HL-60/S4 (cell line): ENCODE results near the gene GDPGP1.

Source experiments
- in situ Hi-C: fragments of 300-500 bp; cut with MboI; formaldehyde crosslinking; loops from 2 replicates; pipeline ENCODE4 v1.14.3; 2022; ENCODE audit warnings: low sequenced_read_pairs

The GDPGP1 gene

GRCh38 chr15:90203473-90203872 is 30.5 kb upstream of the GDPGP1 start:
- in situ Hi-C loops = no loop called here

GRCh38 chr15:90203922-90204321 is 30.1 kb upstream of the GDPGP1 start:
- in situ Hi-C loops = no loop called here

- in situ Hi-C loops = no loop called here
Observed at GRCh38 chr15:90205050-90205848, 28.8 kb upstream of the GDPGP1 start.

GRCh38 chr15:90205886-90206285 is 28.1 kb upstream of the GDPGP1 start:
- in situ Hi-C loops = no loop called here

GRCh38 chr15:90207252-90207651 is 26.8 kb upstream of the GDPGP1 start:
- in situ Hi-C loops = no loop called here

- in situ Hi-C loops = no loop called here
Observed at GRCh38 chr15:90208356-90208755, 25.7 kb upstream of the GDPGP1 start.

- in situ Hi-C loops = no loop called here
Observed at GRCh38 chr15:90209591-90209990, 24.4 kb upstream of the GDPGP1 start.

GRCh38 chr15:90210593-90210992 is 23.4 kb upstream of the GDPGP1 start:
- in situ Hi-C loops = loop anchor here (10.0 kb wide), 1 partner anchor 46 kb away; no protein-coding TSS in a partner anchor

- in situ Hi-C loops = loop anchor here (10.0 kb wide), 1 partner anchor 46 kb away; no protein-coding TSS in a partner anchor
Observed at GRCh38 chr15:90211009-90211408, 23.0 kb upstream of the GDPGP1 start.

GRCh38 chr15:90211440-90212143 is 22.4 kb upstream of the GDPGP1 start:
- in situ Hi-C loops = loop anchor here (10.0 kb wide), 1 partner anchor 47 kb away; no protein-coding TSS in a partner anchor

- in situ Hi-C loops = loop anchor here (10.0 kb wide), 1 partner anchor 48 kb away; no protein-coding TSS in a partner anchor
Observed at GRCh38 chr15:90212221-90213098, 21.5 kb upstream of the GDPGP1 start.

GRCh38 chr15:90213122-90213817 is 20.7 kb upstream of the GDPGP1 start:
- in situ Hi-C loops = loop anchor here (10.0 kb wide), 1 partner anchor 48 kb away; no protein-coding TSS in a partner anchor

GRCh38 chr15:90213818-90214204 is 20.2 kb upstream of the GDPGP1 start:
- in situ Hi-C loops = loop anchor here (10.0 kb wide), 1 partner anchor 49 kb away; no protein-coding TSS in a partner anchor

- in situ Hi-C loops = loop anchor here (10.0 kb wide), 1 partner anchor 50 kb away; no protein-coding TSS in a partner anchor
Observed at GRCh38 chr15:90214553-90215196, 19.3 kb upstream of the GDPGP1 start.

GRCh38 chr15:90217671-90218394 is 16.2 kb upstream of the GDPGP1 start:
- in situ Hi-C loops = loop anchor here (10.0 kb wide), 1 partner anchor 53 kb away; no protein-coding TSS in a partner anchor

GRCh38 chr15:90219421-90220141 is 14.4 kb upstream of the GDPGP1 start:
- in situ Hi-C loops = loop anchor here (10.0 kb wide), 1 partner anchor 55 kb away; no protein-coding TSS in a partner anchor

GRCh38 chr15:90221246-90221900 is 12.6 kb upstream of the GDPGP1 start:
- in situ Hi-C loops = no loop called here

- in situ Hi-C loops = no loop called here
Observed at GRCh38 chr15:90222547-90222946, 11.5 kb upstream of the GDPGP1 start.
